GM21390 (cell line): Measurements from ENCODE around the gene ZFP36L1.

Experiments
- ATAC-seq: cut with Tn5 transposase; IDR thresholded peaks from one replicate; pipeline ENCODE4 v1.9.1; 2021; ENCODE audit not compliant: unreplicated experiment

ZFP36L1 gene

GRCh38 chr14:68741839-68742470 is 50.9 kb downstream of the ZFP36L1 start:
- ATAC-seq: peak; percentile 90

GRCh38 chr14:68741477-68741791 is 51.4 kb downstream of the ZFP36L1 start:
- no peak for ATAC-seq

GRCh38 chr14:68740788-68741476 is 51.9 kb downstream of the ZFP36L1 start:
- ATAC-seq: no peak

- no peak for ATAC-seq
Observed at GRCh38 chr14:68739701-68740100, 53.2 kb downstream of the ZFP36L1 start.

- ATAC-seq: no peak
Observed at GRCh38 chr14:68738559-68738958, 54.3 kb downstream of the ZFP36L1 start.
